Cardiac muscle cell (in vitro differentiated cells and primary cell): ENCODE results near the gene BANK1. TPM values are rescaled to one million over a fixed set of nuclear protein-coding genes. Genes with fewer than 3 reads are reported as not detected.

Experiments used
- DNase-seq, 2 donors: peaks; one replicate each; pipeline versions ENCODE4 v3.0.0 to v3.0.0-alpha.2; 2010 to 2017; ENCODE audit warnings: low read depth in 1 of 2, low spot score in 1 of 2
- H3K27ac ChIP-seq: fragments of 200-600 bp; sonication (generic); 2 replicates; pipeline ENCODE4 v1.5.1; 2016
- H3K27me3 ChIP-seq: fragments of 200-600 bp; sonication (generic); 2 replicates; pipeline ENCODE4 v1.6.0; 2016; ENCODE audit warnings: control low read depth
- H3K36me3 ChIP-seq: fragments of 200-600 bp; sonication (generic); 2 replicates; pipeline ENCODE4 v1.5.1; 2016; ENCODE audit warnings: control low read depth
- H3K4me1 ChIP-seq: fragments of 200-600 bp; sonication (generic); 2 replicates; pipeline ENCODE4 v1.8.1; 2017; ENCODE audit warnings: low read depth, mild to moderate bottlenecking, mixed run types
- H3K4me3 ChIP-seq: fragments of 200-600 bp; sonication (generic); 2 replicates; pipeline ENCODE4 v1.5.1; 2016; ENCODE audit warnings: mild to moderate bottlenecking
- H3K9me3 ChIP-seq: fragments of 200-600 bp; sonication (generic); 2 replicates; pipeline ENCODE4 v1.5.1; 2017; ENCODE audit warnings: low read depth, mild to moderate bottlenecking, control low read depth
- polyA plus RNA-seq: library from polyadenylated mRNA; unstranded; fragments of >200 nt; fragmentation: Nextera tagmentation; extraction: Ambion mirVana; gene quantifications from 2 replicates; pipeline ENCODE4 v1.2.1, GENCODE V29; 2016
- total RNA-seq: library from RNA; depleted of rRNA; stranded (reverse); fragments of >200 nt; gene quantifications from 2 replicates; pipeline ENCODE4 v1.2.3, GENCODE V29; 2016
- TF ChIP-seq, protein P1 (sequence below): IDR thresholded peaks from 2 replicates; pipeline ENCODE4 v1.5.1; 2012; ENCODE audit warnings: low read depth, mild to moderate bottlenecking, low read length

The BANK1 gene
- total and polyA plus RNA-seq, 2 experiments from 2014 or later, result 0.27 to 0.46 TPM

DNA sequence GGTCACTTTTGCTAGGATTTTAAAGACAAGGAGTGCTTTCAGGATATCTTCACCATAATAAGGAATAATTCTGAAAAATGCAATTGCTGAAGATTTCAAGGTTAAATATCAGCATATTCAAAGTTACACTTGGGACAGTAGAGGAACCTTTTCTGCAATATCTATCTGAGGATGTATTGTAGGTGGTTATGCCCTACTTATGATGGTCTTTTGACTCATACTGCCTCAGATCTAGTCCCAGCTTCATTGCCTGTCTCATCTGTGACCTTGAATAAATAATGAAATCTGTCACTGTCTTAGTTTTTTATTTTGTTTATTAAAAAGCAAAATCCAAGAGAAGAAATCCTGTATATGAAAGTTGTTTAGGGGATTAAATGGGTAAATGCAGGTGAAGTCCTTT is 2.9 kb downstream of the BANK1 start:
- H3K4me1 ChIP-seq, result peaks cover 3% of the 10 kb centered on the region
- TF ChIP-seq, protein P1, sequence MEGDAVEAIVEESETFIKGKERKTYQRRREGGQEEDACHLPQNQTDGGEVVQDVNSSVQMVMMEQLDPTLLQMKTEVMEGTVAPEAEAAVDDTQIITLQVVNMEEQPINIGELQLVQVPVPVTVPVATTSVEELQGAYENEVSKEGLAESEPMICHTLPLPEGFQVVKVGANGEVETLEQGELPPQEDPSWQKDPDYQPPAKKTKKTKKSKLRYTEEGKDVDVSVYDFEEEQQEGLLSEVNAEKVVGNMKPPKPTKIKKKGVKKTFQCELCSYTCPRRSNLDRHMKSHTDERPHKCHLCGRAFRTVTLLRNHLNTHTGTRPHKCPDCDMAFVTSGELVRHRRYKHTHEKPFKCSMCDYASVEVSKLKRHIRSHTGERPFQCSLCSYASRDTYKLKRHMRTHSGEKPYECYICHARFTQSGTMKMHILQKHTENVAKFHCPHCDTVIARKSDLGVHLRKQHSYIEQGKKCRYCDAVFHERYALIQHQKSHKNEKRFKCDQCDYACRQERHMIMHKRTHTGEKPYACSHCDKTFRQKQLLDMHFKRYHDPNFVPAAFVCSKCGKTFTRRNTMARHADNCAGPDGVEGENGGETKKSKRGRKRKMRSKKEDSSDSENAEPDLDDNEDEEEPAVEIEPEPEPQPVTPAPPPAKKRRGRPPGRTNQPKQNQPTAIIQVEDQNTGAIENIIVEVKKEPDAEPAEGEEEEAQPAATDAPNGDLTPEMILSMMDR, result no peak
- no peak for DNase-seq
- peaks cover 6% of the 10 kb centered on the region for H3K27me3 ChIP-seq
- no peaks in the 10 kb centered on the region for H3K36me3 ChIP-seq
- no peak overlapping the region for H3K4me3 ChIP-seq
- no peak overlapping the region for H3K27ac ChIP-seq
- H3K9me3 ChIP-seq, result no peaks in the 10 kb centered on the region

- TF ChIP-seq, protein P1, result no peak
Observed at GRCh38 chr4:101794806-101795205, 4.3 kb downstream of the BANK1 start.

DNA sequence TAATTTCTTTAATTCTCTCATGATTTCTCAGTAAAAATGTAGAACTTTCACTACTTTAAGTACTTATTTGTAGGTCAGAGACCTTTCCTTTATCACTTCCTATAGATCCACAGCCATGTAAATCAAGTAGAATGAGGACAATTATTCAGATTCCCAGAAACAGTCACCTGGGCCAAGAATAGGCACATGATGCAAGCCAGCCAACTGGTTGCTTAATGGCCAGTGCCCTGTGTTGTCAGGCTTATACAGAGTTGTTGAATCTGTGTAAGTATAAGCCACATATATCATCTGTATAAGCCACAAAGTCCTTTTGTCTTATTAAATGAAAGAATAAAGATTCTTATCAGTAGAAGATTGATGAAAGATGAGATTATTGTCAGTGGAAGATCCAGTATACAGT is 5.2 kb downstream of the BANK1 start:
- DNase-seq, result no peak
- no peaks in the 10 kb centered on the region for H3K9me3 ChIP-seq
- no peaks in the 10 kb centered on the region for H3K4me1 ChIP-seq
- peaks cover 6% of the 10 kb centered on the region for H3K27me3 ChIP-seq
- no peaks in the 10 kb centered on the region for H3K36me3 ChIP-seq
- TF ChIP-seq, protein P1, result no peak
- H3K4me3 ChIP-seq, result no peak overlapping the region
- no peak overlapping the region for H3K27ac ChIP-seq

More at GRCh38 chr4:101794806-101795205, 4.3 kb downstream of the BANK1 start:
- no peak for DNase-seq
- H3K9me3 ChIP-seq, result no peaks in the 10 kb centered on the region
- no peaks in the 10 kb centered on the region for H3K36me3 ChIP-seq
- peaks cover 3% of the 10 kb centered on the region for H3K4me1 ChIP-seq
- peaks cover 6% of the 10 kb centered on the region for H3K27me3 ChIP-seq
- H3K4me3 ChIP-seq, result no peak overlapping the region
- H3K27ac ChIP-seq, result no peak overlapping the region

DNA sequence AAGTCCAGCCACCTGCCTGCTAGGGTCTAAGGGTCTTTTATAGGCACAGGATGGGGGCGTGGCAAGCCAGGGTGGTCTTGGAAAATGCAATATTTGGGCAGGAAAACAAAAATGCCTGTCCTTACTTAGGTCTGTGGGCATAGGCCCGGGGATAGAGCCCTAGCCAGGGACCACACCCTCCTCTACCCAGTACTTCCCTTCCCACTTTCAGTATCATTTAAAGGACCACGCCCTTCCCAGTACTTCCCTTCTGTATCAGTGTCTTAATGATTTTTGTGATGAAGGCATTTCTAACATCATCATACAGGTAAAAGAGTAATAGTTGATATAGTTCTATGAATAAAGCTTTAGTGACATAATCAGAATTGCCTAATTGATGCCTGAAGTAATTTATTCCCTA is 11.4 kb downstream of the BANK1 start:
- H3K9me3 ChIP-seq, result no peaks in the 10 kb centered on the region
- H3K27ac ChIP-seq, result no peak overlapping the region
- no peaks in the 10 kb centered on the region for H3K36me3 ChIP-seq
- TF ChIP-seq, protein P1, result no peak
- no peak for DNase-seq
- H3K4me3 ChIP-seq, result no peak overlapping the region
- no peaks in the 10 kb centered on the region for H3K27me3 ChIP-seq
- no peaks in the 10 kb centered on the region for H3K4me1 ChIP-seq

DNA sequence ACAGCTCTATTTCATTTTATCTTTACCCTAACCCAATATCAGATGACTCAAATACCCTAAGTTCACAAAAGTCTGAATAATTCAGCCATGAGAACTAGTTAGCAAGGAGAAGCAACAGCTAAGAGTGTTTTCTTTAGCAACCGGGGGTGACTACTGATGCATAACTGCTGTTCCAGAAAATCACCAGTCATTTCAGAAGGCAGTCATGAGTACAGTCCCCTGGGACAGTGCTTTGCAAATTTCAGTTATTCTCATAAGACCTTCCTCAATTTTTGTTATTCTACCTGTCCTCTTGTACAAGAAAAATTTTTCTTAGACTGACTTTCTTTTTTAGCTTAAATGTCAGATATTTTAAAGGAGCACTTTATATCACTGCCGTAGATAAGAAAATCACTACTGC is 16.4 kb downstream of the BANK1 start:
- Histone ChIP-seq H3K36me3 (no peaks in the 10 kb centered on the region), H3K27ac (no peak overlapping the region), H3K4me3 (no peak overlapping the region), H3K27me3 (no peaks in the 10 kb centered on the region), H3K9me3 (no peaks in the 10 kb centered on the region), H3K4me1 (no peaks in the 10 kb centered on the region)
- peak in 1 of 2 donors; percentile 33 for DNase-seq
- TF ChIP-seq, protein P1, result no peak

DNA sequence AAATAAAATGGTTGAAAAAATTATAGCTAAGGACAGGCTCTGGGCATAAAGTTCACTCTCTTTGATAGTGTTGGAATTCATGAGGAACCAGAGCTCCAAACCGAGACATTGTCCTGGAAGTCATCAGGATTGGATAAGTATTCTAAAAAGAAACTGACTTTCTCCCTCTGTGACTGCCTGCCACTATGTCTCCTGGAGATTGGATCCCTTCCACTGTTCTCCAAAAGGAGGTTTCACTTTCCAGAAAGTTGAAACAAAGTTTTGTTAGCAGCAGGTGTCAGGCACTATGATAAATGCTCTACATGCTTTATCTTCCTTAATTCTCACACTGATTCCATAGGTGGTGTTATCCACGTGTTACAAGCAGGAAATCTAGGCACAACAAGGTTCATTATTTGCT is 16.8 kb downstream of the BANK1 start:
- no peaks in the 10 kb centered on the region for H3K27me3 ChIP-seq
- H3K27ac ChIP-seq, result no peak overlapping the region
- DNase-seq, result no peak
- H3K4me3 ChIP-seq, result no peak overlapping the region
- no peaks in the 10 kb centered on the region for H3K9me3 ChIP-seq
- H3K36me3 ChIP-seq, result no peaks in the 10 kb centered on the region
- TF ChIP-seq, protein P1, result no peak
- no peaks in the 10 kb centered on the region for H3K4me1 ChIP-seq
